Upper lobe of right lung (tissue), 1 donor: ENCODE results near the gene GSK3A. TPM values are rescaled to one million over a fixed set of nuclear protein-coding genes. Genes with fewer than 3 reads are reported as not detected.

Source experiments
- ATAC-seq: fragments of 200-7000 bp; cut with Tn5 transposase; one replicate; pipeline ENCODE4 v1.9.1; 2020; ENCODE audit warnings: mild to moderate bottlenecking, moderate library complexity
- DNase-seq: peaks from one replicate; pipeline ENCODE4 v3.0.0-alpha.2; 2020
- H3K27ac ChIP-seq: fragments of 200-600 bp; one replicate; pipeline ENCODE4 v1.8.0; 2022
- H3K27me3 ChIP-seq: fragments of 200-600 bp; one replicate; pipeline ENCODE4 v1.8.0; 2022; ENCODE audit warnings: mild to moderate bottlenecking
- H3K36me3 ChIP-seq: fragments of 200-600 bp; one replicate; pipeline ENCODE4 v1.8.0; 2022
- H3K4me1 ChIP-seq: fragments of 200-600 bp; one replicate; pipeline ENCODE4 v1.8.0; 2022
- H3K4me3 ChIP-seq: fragments of 200-600 bp; one replicate; pipeline ENCODE4 v1.8.0; 2022; ENCODE audit warnings: mild to moderate bottlenecking
- H3K9me3 ChIP-seq: fragments of 200-600 bp; one replicate; pipeline ENCODE4 v1.8.0; 2022
- CTCF ChIP-seq: fragments of 200-600 bp; IDR thresholded peaks from one replicate; pipeline ENCODE4 v1.8.0; 2022; ENCODE audit warnings: antibody characterized with exemption
- intact Hi-C: fragments of 100-400 bp; cut with DNase I; formaldehyde crosslinking; loops from one replicate; pipeline ENCODE4 v1.11.0; 2022
- total RNA-seq: library from RNA; stranded (reverse); fragmentation: NEBNext Ultra II Directional; extraction: Animal tissue kit (Norgen Biotek cat#: 25700); gene quantifications from one replicate; pipeline ENCODE4 v1.2.1, GENCODE V29; 2021
- donor health status: DM: no; HTN: yes; CAD: no; lungs with severe emphysema.

The GSK3A gene
- total RNA-seq, 1 donor from 2014 or later = 38.7 TPM

DNA sequence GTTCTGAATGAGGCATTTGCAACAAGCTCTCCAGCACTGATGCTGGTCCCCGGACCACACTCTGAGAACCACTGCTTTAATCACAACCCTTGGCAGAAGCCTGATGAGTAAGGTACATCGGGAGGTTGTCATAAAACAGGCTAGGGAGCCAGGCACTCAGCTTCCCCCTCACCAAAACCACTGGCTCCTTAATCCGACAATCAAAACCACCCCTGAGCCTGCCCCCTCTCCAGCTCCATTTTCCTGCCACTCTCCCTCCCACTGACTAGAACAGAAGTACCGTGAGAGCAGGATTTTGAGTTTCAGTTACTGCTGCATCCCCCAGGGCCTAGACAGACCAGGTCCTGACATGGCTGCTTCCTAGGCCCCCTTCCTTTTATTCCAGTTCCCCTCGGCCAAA is 7.2 kb downstream of the GSK3A start:
- H3K4me3 ChIP-seq = no peak overlapping the region
- DNase-seq = no peak
- no peak for TF ChIP-seq CTCF

DNA sequence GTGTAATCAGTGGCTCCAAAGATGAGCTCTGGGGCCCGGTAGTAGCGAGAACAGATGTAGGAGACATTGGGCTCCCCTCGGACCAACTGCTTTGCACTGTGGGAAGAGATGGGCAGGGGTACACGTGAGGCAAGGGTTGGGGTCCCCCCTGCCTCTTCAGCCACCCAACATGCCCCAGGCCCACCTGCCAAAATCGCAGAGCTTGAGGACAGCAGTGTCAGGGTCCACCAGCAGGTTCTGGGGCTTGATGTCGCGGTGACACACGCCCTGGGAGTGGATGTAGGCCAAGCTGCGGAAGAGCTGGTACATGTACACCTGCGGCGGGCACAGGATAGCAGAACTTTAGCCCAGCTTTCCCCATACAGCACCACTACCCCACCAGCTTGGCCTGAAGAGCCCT is 8.0 kb downstream of the GSK3A start:
- no peak for TF ChIP-seq CTCF
- Histone ChIP-seq H3K4me1 (no peaks in the 10 kb centered on the region), H3K27ac (no peak overlapping the region), H3K4me3 (no peak overlapping the region), H3K36me3 (peaks cover 73% of the 10 kb centered on the region), H3K9me3 (no peaks in the 10 kb centered on the region), H3K27me3 (no peaks in the 10 kb centered on the region)
- ATAC-seq = no peak
- intact Hi-C loops = no loop called here
- no peak for DNase-seq

More for the DNA sequence above, 7.2 kb downstream of the GSK3A start:
- H3K4me1 ChIP-seq = peaks cover under 1% of the 10 kb centered on the region
- ATAC-seq = no peak
- H3K27ac ChIP-seq = no peak overlapping the region
- H3K27me3 ChIP-seq = no peaks in the 10 kb centered on the region
- no peaks in the 10 kb centered on the region for H3K9me3 ChIP-seq
- peaks cover 77% of the 10 kb centered on the region for H3K36me3 ChIP-seq
- intact Hi-C loops = no loop called here

DNA sequence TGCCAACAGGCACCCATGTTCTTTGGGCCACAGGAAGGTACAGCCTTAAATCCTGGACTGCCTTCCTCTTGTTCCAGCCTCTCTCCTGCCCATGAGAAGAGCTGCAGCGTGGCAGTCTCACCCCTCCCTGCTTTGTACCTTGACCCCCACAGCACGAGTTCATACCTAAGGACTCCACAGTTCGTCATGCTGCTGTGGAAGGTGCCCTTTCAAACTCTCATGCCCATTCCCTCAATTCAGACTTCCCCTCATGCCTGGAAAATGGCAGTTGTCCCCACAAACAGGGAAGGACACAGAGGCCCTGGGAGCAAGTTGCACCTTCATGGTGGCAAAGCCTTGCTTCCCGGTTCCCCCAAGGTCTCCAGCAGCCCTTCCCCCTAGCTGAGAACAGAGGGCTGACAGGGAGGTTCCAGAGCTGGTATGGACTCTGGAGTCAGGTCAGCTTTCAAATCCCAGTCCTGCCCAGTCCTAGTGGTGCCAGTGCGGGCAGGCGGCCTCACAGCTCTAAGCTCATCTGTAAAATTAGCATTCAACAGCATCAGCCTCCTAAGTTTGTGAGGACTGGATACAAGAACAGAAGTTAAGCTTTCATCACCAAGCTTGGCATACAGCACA is 8.6 kb downstream of the GSK3A start:
- Histone ChIP-seq H3K4me1 (no peaks in the 10 kb centered on the region), H3K4me3 (no peak overlapping the region), H3K27me3 (no peaks in the 10 kb centered on the region), H3K27ac (no peak overlapping the region), H3K36me3 (peaks cover 68% of the 10 kb centered on the region), H3K9me3 (no peaks in the 10 kb centered on the region)
- TF ChIP-seq CTCF = no peak
- DNase-seq (no peak), ATAC-seq (no peak)
- intact Hi-C loops = no loop called here

GRCh38 chr19:42233106-42233505 is 9.3 kb downstream of the GSK3A start:
- no peaks in the 10 kb centered on the region for H3K4me1 ChIP-seq
- intact Hi-C loops = no loop called here
- no peaks in the 10 kb centered on the region for H3K27me3 ChIP-seq
- no peaks in the 10 kb centered on the region for H3K9me3 ChIP-seq
- ATAC-seq = no peak
- H3K36me3 ChIP-seq = peaks cover 70% of the 10 kb centered on the region
- H3K4me3 ChIP-seq = no peak overlapping the region
- TF ChIP-seq CTCF = no peak
- H3K27ac ChIP-seq = no peak overlapping the region
- no peak for DNase-seq

- Histone ChIP-seq H3K36me3 (peaks cover 70% of the 10 kb centered on the region), H3K27me3 (no peaks in the 10 kb centered on the region), H3K4me1 (no peaks in the 10 kb centered on the region), H3K4me3 (no peak overlapping the region), H3K9me3 (no peaks in the 10 kb centered on the region), H3K27ac (no peak overlapping the region)
- no peak for DNase-seq
- intact Hi-C loops = no loop called here
- TF ChIP-seq CTCF = no peak
- no peak for ATAC-seq
Measured at GRCh38 chr19:42232435-42232834, 10.0 kb downstream of the GSK3A start.

GRCh38 chr19:42230571-42230970 is 11.8 kb downstream of the GSK3A start:
- intact Hi-C loops = no loop called here
- H3K4me1 ChIP-seq = no peaks in the 10 kb centered on the region
- no peak for DNase-seq
- no peaks in the 10 kb centered on the region for H3K27me3 ChIP-seq
- no peaks in the 10 kb centered on the region for H3K9me3 ChIP-seq
- H3K4me3 ChIP-seq = no peak overlapping the region
- peaks cover 74% of the 10 kb centered on the region for H3K36me3 ChIP-seq
- no peak for ATAC-seq
- no peak overlapping the region for H3K27ac ChIP-seq
- TF ChIP-seq CTCF = no peak
